ENCODE data around the gene ZNF385D.

ZNF385D gene

DNA sequence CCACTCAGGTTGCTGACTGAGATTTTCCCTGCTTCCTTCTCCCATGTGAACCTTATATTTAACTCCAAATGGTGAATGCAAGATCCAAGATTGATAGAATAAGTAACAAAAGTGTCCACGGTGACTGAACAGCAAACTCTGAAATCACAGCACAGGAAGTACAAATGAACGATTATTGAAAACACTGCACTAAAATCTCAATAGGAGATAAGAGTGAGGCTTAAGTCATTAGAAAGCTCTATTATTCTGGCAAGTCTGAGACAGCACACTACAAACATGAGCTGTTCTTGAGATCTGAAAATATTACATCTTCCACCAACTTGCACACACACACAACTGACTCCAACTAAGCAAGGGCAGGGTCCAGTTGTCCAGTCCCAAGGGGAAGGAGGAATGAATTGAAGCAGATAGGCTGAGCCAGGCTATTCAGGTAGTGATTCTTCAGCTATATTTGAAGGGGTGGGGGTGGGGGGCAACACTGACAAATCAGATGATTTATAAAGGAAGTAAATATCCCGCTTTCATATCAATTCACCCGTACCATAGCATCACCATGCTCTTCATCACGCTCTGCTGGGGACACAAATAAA is 2.9 kb downstream of the ZNF385D start:
- no peak for DNase-seq

DNA sequence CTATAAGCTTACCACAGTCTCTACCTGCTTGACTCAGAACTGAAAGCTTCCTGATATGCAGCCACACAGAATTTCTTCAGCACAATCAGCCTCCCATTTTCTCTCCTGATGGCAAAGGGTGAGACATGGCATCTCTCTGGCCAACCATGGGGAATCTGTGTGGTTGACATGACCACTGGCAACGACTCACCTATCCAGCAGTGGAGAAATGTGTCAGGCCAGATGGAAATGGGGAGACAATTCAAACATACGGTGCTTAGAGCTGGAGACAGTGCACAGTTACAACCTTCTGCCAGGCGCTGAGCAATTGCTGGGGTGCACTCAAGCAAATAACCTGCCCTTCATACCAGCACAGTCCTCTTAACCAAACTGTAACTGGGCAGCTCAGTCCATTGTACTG is 3.6 kb downstream of the ZNF385D start:
- DNase-seq, result no peak

DNA sequence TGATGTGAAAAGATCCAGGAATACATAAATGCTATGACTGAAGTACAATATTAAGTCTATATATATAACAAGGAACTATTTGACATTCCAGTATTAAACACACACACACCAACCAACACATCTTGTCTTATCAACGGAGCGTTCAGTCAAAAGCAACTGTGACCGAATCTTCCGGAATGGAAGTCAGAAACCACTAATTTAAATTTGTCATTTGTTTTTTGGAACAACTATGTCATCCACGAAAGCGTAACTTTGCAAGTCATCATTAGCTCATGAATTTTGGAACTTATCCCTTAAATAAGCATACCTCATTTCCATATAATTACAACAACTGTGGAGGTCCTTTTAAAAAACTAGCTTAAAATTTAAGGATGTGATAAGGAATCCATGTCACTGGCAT is 5.0 kb downstream of the ZNF385D start:
- no peak for DNase-seq

DNA sequence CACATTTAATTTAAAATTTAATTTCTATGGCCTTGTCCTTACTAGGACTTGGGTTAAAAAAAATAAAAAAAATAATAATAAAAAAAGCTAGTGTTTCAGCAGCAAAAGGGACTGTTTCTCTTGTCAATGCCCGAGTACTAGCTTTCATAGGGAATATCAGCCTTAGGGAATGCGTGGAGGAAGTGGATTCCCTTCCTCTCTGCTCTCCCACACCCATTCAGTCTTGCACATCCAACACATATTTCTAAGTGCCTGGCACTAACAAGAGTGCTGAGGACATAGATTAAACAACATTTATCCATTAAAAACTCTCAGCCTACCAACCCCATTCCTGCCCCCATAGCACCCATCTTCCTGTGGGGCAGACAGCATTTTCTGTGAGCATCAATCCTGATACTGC is 6.2 kb downstream of the ZNF385D start:
- no peak for DNase-seq

DNA sequence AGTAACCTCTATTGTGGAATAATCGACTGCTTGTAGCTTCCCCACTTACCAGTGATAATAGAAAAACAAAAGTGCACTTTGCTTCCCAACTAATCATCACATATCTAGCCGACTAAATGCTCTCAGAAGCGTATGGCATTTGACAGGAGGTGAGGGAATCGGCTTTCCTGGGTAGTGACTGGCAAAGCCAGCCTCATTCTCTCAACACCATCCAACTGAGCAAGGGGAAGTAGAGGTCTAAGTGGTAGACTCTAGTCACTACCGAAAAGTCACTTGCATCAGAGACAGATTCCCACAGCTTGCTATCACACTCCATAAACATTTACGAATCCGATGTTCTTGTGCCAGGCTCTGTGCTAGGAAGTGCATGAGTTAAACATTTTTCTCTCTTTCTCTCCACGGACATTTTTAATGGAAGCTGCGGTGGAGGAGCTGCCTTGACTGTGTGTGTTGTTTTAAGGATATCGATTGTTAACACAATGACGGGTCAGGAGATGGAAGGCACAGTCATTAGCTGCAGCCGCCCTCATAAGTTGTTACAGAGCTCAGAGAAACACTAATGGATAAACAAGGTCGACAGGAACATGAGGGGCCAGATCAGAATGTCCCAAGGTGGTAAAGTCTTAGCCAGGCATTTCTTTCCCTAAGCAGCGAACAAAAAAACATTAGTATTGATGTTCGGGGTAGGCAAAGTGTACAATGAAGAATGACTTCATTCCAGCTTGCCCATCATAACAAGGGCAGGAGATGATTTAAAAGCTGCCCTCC is 11.9 kb downstream of the ZNF385D start:
- DNase-seq, result no peak

DNA sequence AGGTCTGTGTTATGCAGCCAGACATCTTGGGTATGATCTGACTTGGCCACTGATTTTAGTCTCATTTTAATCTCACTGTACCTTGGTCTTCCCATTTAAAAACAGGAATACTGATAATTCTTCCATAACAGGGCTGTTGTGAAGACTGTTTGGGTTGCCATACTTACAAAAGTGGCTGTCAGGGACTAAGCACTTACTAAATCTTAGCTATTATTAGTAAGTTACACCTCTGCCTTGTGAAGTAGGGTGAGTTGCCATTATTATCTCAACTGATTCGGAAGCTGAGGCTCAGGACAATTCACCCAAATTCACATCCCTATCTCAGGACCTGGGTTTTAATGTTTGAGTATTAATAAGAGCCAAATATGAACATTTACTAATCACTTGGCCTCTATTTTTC is 12.7 kb downstream of the ZNF385D start:
- DNase-seq, result no peak

DNA sequence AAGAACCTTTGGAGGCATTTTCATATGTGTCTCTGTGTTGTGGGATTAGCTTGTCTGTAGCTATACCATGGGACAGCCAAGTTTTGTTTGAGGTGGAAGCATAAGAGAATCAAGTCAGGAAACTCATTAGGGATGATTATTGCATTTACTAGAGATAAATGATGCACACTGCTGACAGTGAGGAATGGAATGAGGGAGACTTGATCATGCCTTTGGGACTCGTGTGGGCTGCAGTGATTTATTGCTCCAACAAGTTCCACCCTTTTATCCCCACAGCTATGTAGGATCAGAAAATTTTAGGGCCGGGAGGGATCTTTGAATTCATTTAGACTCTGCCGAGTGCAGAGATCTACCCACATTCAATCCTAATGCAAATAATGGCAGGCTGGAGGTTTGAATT is 16.3 kb downstream of the ZNF385D start:
- DNase-seq, result no peak

DNA sequence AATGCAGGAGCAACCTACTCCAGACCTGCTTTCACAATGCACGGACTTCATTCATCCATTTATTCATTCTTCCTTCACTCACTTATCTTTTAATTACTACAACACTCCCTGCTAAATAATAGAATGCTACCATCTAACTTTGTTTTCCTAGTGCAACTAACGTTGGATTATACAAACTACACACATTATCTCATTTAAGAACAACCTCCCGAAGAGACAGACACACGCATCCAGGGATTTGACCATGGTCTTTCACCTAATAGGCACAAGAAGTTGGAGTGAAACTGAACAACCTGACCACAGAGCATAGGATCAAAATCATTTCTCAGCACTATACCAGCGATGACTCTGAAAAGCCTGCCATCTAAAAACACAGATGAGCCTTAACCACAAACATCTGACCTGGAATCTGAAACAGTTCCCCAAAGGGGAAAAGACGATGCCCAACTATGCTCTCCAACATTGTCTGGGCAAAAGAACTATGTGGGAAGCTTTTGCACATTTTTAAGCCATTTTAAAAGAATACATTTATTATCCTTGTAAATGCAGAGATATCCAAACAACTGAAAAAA is 21.0 kb downstream of the ZNF385D start:
- no peak for DNase-seq

DNA sequence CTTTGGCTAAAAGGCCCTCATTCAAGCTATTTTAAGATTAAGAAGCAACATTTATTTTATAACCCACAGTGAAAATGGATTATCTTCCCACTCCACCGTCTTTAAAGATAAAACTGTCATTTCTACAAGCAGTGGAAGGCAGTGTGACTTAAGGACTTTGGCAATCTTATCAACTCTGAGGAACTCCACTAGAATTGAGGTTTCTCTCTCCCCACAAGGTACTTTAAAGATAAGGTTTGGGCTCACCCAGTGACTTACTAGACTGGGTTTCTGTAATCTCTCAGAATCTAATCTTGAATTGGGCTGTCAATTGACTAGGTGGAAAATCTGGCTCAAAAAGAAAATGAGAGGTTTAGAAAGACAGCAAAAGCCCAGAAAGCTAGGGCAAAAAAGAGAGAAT is 21.7 kb downstream of the ZNF385D start:
- DNase-seq, result no peak

DNA sequence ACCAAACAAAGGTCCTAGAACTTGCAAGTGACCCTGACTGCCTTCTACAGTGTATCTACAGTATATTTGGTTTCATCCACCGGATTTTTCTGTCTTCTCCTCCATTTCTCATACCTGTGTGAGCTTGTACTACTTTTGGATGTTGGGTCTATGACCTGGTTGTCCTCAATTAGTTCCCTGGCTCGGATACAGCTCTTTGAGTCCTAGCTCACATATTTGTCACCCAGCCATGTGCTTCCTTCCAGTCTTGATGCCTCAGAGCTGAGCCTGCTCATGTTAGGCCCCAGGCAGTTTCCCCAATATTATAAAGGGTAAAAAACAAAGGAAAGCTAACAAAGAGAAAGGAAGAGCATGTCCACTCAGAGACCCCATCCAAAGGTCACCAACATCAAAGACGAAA is 28.2 kb downstream of the ZNF385D start:
- DNase-seq, result no peak

DNA sequence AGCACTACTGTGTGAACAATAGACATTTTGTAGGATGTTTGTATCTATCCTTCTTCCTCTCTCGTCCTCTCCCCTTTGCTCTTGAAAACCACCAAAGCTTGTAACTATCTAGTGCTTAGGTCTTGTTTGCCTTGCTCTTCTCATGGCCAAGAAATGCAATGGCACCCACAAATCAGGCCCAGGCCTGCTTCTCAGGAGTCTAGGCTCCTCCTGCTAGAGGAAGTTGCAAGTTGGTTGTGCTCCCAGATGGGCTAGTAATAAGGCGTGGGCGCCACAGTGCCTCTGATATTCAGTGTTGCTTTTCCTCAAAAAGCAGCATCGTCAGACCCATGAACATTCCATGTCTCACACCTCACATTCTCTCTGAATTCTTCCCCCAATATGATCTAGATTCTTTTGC is 28.7 kb downstream of the ZNF385D start:
- DNase-seq, result no peak

DNA sequence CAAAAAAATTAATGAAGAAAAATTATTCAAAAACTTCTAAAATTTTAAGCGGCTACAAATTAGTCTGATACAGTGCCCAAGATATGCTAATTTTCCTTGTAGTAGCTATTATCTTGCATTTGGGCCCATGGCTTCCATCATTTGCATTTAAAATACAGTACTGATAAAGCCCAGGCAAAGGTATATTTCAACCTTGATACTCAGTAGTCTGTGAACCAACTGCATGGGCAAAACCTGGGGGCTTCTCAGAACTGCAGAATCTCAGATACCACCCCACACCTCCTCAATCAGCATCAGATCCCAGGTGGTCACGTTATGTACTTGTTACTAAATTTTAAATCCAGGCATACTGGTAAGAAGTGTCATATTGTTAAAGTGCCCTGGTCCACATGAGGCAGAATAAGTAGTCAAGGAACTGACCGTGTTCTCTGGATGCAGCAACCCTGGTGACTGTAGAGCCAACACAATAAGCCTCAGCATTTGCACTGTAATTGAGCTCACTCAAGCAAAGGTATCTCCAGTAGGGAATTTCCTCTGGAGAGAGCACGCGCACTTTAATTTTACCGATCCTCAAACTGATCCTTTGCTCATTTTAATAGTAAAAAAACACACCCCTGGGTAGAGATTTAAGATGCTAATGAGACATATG is 31.9 kb downstream of the ZNF385D start:
- DNase-seq, result no peak

DNA sequence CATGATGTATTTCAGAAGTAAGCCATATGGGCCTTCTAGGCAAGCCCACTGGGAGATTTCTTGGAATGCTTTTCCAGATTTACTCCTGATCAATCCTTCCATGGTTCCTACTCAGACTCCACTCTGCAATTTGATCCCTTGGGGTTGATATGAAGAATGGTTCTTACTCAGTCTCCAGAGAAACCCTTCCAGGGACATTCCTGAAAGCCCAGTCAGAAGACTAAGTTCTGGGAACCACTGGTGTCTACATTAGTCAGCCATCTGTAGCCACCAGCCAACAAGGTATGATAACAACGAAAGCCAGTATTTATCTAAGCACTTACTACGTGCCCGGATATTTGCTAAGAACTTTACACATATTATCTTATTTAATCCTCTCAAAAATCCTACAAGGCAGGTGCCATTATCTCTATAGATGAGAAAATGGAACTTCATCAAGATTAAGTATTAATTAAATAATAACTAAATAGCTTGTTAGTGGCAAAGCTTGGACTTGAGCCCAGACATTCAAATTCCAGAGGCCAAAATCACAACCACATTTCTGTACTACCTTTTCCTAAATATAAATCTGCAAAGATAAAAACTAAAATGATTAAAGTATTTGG is 32.7 kb downstream of the ZNF385D start:
- no peak for DNase-seq

DNA sequence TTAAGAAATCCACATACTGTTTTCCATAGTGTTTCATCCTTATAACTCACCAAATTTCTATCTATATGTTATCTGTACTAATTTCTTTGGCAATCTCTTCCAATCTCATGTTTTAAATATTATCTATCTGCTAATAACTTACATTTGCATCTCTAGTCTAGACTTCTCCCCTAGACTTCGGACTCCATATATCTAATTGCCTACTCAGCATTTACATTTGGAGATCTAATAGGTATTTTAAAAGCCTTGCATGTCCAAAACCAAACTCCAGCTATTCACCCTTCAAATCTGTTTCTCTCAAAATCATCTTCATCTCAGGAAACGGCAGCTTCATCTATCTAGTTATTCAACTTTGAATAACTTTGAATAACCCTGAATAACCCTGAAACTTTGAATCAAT is 35.3 kb downstream of the ZNF385D start:
- no peak for DNase-seq

DNA sequence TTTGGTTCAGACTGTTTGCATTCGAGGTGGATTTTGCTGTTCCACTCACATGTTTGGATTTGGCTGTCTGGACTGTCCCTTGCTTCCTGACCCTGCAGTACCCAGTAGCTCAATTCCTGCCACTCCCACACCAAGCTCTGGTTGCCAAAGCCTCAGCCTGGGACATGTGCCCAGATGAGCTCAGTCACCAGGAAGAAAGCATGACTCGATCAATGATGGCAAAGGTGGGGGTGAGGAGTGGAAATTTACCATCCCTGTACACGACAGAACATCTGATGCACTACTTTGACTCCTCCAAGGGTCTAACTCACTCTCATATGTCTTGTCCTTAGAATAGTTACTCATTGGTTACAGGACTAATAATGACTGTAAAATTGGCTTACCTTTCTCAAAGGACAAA is 45.2 kb downstream of the ZNF385D start:
- DNase-seq, result no peak

DNA sequence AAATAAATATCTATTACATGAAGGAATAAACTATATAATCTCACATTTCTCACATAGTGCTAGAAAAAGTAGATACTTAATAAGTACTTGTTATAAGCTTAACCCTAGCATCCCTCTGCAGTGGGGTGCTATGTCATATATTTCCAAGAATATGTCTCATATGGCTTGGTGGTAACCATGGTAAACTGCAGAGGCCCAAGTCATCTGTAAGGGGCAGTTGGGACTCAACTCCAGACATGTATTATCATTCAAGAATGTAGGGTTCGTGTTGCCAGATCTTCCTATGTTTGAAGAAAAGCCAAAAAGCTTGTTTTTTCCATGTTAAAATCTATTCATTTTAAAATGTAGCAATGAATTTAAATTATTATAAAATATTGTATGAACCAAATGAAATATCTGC is 46.2 kb downstream of the ZNF385D start:
- no peak for DNase-seq

DNA sequence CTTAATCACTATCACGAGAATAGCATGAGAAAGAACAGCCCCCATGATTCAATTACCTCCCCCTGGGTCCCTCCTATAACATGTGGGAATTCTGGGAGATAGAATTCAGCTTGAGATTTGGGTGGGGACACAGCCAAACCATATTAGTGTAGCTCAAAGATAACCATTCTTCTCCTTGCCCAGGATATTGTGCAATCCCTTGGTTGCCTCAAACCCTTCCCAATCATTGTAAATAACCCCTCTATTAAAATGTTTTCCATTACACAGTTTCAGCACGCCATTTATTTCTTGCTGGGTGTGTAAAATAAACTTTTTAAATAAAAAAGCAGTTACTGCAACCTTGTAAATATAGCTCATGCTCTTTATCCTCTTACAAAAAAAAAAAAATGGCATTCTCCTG is 47.7 kb downstream of the ZNF385D start:
- no peak for DNase-seq

DNA sequence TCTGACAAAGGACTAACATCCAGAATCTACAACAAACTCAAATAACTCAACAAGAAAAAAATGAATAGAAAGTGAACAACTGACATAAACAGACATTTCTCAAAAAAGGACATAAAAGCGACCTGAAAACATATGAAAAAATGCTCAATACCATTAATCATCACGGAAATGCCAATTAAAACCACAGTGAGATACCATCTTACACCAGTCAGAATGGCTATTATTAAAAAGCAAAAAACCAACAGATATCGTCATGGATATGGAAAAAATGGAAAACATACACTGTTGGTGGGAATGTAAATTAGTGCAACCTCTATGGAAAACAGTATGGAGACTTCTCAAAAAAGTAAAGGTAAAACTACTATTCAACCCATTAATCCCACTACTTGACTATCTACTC is 53.3 kb downstream of the ZNF385D start:
- no peak for DNase-seq

DNA sequence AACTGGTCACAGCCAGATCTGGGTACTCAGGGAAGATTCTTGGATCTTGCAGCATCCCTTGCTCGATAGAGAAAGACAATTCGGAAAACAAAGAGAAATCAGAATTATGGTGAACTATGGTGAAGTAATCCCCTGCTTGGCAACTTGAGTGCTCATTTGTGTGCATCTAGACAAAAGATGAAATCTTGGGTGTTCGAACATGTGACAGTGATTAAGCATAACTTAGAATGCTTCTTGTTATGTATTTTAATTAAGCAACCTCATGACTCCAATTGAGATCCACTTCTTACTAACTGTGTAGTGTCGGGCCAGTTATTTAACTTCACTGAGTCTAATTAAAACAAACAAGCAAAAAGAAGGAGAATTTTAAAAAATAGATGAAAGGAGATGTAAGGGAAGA is 56.5 kb downstream of the ZNF385D start:
- no peak for DNase-seq

DNA sequence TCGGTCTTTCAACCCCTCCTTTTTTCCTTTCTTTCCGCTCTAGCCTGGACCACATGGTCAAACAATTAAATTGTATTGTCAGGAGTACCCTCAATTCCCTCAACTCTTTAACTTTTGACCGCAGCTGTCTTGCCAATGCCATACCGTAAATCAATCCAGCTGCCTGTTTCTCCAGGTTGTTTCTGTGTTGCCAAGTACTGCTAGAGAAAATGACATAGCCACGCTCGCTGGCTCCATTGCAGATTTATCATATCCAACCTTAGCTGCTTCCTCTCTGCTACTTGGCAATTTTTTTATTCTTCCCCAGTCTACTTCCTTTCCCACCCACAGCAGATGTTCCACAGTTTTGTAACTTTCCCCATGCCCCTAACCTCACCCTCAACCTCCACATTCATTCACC is 60.0 kb downstream of the ZNF385D start:
- DNase-seq, result no peak

DNA sequence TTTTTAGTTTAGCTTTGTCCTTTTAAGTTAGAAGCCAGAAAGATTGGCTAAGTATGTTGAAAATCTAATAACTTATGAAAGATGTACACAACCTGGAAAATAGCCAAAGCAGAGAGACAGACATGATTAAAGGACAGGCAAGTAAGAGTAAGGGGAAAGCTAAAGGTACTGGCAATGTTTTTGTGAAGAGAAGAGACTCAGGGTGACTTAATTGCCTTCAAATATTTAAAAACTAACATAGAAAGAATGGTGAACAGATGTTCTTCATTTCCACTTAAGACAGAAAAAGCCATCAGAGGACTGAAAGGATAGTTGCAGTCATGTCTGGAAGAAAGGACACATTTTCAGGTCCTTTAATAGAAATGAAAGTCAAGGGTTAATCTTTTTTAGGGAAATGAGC is 68.8 kb downstream of the ZNF385D start:
- no peak for DNase-seq

DNA sequence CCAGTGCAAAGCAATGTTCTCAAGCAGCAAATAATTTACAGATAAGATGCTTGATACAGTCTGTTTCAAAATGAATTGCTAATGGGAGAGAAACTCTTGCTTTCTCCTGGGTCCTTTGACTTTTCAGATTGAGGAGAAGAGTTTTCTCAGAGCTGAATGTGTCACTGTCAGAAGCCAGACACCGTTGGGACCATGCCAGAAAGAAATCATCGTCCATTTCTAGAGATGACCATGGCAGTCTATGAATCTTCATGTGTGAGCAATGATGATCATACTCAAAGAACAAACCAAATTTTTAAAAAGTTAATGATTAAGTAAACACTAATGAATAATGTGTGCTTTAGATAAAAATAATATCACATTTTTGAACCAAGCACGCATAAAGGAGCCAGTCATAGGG is 77.6 kb downstream of the ZNF385D start:
- DNase-seq, result no peak

DNA sequence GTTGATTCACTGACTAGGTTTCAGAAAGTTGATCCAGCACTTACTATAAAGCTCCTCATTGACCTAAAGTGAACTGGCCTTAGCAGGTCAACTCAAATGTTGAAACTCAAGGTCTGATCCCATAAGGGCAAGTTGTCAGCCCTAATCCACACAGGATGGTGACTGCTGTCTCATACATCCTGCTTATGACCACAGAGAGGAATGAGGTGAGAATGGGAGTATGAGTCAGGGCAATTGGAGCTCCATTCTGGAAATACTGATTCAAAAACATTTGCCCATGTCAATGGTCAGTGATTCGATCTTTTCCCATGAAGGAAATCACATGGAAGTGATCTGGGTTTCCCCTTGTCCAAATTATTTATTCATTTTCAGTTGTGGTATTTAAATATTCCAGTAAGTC is 78.7 kb downstream of the ZNF385D start:
- no peak for DNase-seq

DNA sequence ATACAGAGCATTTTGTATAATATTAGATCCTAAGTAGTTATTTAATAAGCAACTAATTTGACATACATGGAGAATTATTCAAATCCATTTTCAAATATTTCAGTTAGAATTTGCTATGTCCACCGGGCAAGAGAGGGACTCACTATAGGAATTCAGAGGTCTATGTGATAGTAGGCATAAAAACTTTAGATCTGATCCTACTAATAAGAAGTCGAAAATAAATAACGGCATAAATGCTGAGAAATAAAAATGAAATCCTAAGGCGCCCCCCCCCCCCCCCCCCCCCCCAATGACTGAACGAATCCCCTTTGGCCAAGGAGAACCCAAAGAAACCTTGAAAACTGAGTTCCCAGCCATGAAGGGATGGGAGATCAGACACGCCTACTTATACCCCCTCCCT is 80.6 kb downstream of the ZNF385D start:
- DNase-seq, result no peak

All from suppressor macrophage treated with lipopolysaccharide for 4 hours (primary cell).